Measurements from ENCODE around the gene DENR.

DNA sequence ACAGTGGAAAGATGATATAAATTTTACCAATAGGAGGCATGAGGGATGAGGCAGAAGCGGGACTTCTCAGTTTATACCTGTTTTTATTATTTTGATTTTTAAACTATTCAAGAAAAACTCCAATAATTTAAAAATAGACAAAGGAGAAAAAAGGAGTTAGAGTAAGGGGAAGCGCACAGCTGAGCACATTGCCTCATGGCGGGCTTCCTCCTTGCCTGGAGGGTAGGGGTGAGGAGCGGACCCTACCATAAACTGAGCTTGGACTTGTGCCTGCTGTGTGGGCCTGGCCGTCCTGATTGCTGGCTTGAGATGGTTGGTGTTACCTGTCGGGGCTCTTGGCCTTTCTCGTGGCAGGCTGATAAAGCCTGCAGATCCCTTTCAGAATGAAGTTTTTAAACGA lies 67.5 kb downstream of the DENR start:
- TF ChIP-seq POLR2A (IDR thresholded peaks at IDR 0.05), result no peak
- TF ChIP-seq, protein P1, sequence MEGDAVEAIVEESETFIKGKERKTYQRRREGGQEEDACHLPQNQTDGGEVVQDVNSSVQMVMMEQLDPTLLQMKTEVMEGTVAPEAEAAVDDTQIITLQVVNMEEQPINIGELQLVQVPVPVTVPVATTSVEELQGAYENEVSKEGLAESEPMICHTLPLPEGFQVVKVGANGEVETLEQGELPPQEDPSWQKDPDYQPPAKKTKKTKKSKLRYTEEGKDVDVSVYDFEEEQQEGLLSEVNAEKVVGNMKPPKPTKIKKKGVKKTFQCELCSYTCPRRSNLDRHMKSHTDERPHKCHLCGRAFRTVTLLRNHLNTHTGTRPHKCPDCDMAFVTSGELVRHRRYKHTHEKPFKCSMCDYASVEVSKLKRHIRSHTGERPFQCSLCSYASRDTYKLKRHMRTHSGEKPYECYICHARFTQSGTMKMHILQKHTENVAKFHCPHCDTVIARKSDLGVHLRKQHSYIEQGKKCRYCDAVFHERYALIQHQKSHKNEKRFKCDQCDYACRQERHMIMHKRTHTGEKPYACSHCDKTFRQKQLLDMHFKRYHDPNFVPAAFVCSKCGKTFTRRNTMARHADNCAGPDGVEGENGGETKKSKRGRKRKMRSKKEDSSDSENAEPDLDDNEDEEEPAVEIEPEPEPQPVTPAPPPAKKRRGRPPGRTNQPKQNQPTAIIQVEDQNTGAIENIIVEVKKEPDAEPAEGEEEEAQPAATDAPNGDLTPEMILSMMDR (IDR thresholded peaks at IDR 0.05), result no peak

Data from Peyer's patch (tissue), 4 donors.